Colonic mucosa (tissue), 4 donors: ENCODE results near the gene CHST7. TPM values are rescaled to one million over a fixed set of nuclear protein-coding genes. Genes with fewer than 3 reads are reported as not detected.

Experiments
- DNase-seq: peaks from one replicate; pipeline ENCODE4 v3.0.0-alpha.2; 2020
- H3K27ac ChIP-seq: fragments of 200-600 bp; one replicate; pipeline ENCODE4 v1.8.0; 2021
- H3K27me3 ChIP-seq: fragments of 200-600 bp; one replicate; pipeline ENCODE4 v1.8.0; 2021
- H3K36me3 ChIP-seq: fragments of 200-600 bp; one replicate; pipeline ENCODE4 v1.8.0; 2021
- H3K4me1 ChIP-seq: fragments of 200-600 bp; one replicate; pipeline ENCODE4 v1.8.0; 2021; ENCODE audit warnings: mild to moderate bottlenecking
- H3K4me3 ChIP-seq: fragments of 200-600 bp; one replicate; pipeline ENCODE4 v1.8.0; 2021
- H3K9ac ChIP-seq, 2 donors: one replicate each; pipeline ENCODE4 v1.7.0; 2013; ENCODE audit warnings: control low read depth in 2 of 2, low read depth in 2 of 2, low read length in 2 of 2
- H3K9me3 ChIP-seq: fragments of 200-600 bp; one replicate; pipeline ENCODE4 v1.8.0; 2021
- CTCF ChIP-seq: fragments of 200-600 bp; IDR thresholded peaks from one replicate; pipeline ENCODE4 v1.8.0; 2022; ENCODE audit warnings: antibody characterized with exemption, mild to moderate bottlenecking
- intact Hi-C: fragments of 100-400 bp; cut with DNase I; formaldehyde crosslinking; loops from one replicate; pipeline ENCODE4 v1.14.1; 2022
- total RNA-seq, 2 donors: library from RNA; stranded (reverse); fragmentation: NEBNext Ultra II Directional in 1 of 2; extraction: Animal tissue kit (Norgen Biotek cat#: 25700) in 1 of 2; gene quantifications; one replicate each; pipeline ENCODE4 v1.2.1, GENCODE V29; 2021
- donor health status: healthy.
- donor health status: DM: no; HTN: no; CAD: no.
- donor health status: DM: no; HTN: no; CAD: no.

CHST7 gene
- total RNA-seq, 2 donors from 2014 or later: 1.8 to 2.0 TPM

DNA sequence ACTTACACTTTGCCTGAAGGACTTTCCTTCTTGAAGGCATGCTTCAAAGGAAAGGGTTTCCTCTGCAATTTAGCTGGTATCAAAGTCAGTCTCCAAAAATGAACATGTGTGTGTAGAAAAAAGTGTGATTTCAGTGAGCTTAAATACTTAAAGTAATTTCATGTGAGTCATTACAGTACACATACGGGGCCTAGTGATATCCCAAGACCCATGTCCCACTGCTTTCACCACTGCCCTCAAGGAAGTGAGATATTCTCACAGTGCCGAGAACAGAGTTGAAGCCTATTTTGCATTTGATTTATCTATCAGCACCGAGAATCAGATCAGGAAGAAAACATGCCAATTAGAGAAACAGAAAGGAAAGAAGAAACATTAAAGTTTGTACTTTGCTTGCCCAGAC, 61.0 kb downstream of the CHST7 start:
- no peak for DNase-seq
- Histone ChIP-seq H3K9me3 (no peaks in the 10 kb centered on the region), H3K27ac (no peak overlapping the region), H3K4me3 (no peak overlapping the region), H3K4me1 (no peaks in the 10 kb centered on the region), H3K36me3 (no peaks in the 10 kb centered on the region), H3K27me3 (no peaks in the 10 kb centered on the region), H3K9ac (no peak overlapping the region)
- intact Hi-C loops: no loop called here
- TF ChIP-seq CTCF: no peak

DNA sequence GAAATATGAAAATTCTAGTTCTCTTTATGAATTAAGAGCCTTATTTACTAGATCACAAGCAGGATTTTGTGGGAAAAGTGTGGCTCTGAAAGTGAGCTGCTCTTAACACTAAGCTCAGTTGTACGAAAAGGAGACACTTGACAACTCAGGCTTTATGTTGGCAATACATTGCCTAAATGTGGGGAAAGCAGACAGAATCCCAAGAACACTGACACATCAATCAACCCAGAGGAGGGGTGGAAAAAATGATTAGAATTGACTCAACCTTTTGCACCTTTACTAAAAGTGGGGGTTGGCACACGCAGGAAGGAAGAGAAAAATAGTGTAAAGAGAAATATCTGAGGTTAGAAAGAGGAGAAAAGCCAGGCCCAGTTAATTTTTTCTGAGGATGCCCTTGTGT, 61.6 kb downstream of the CHST7 start:
- Histone ChIP-seq H3K4me1 (no peaks in the 10 kb centered on the region), H3K9me3 (no peaks in the 10 kb centered on the region), H3K4me3 (no peak overlapping the region), H3K9ac (no peak overlapping the region), H3K27me3 (no peaks in the 10 kb centered on the region), H3K27ac (no peak overlapping the region), H3K36me3 (no peaks in the 10 kb centered on the region)
- TF ChIP-seq CTCF: no peak
- no peak for DNase-seq
- intact Hi-C loops: no loop called here

- no peaks in the 10 kb centered on the region for H3K36me3 ChIP-seq
- H3K9me3 ChIP-seq: no peaks in the 10 kb centered on the region
- H3K9ac ChIP-seq: no peak overlapping the region
- no peak overlapping the region for H3K27ac ChIP-seq
- H3K4me1 ChIP-seq: no peaks in the 10 kb centered on the region
- no peak overlapping the region for H3K4me3 ChIP-seq
- DNase-seq: no peak
- no peaks in the 10 kb centered on the region for H3K27me3 ChIP-seq
- intact Hi-C loops: no loop called here
- TF ChIP-seq CTCF: no peak
Measured at GRCh38 chrX:46636223-46636622, 62.7 kb downstream of the CHST7 start.

- Histone ChIP-seq H3K9ac (no peak overlapping the region), H3K4me3 (no peak overlapping the region), H3K9me3 (no peaks in the 10 kb centered on the region), H3K27ac (no peak overlapping the region), H3K4me1 (no peaks in the 10 kb centered on the region), H3K36me3 (no peaks in the 10 kb centered on the region), H3K27me3 (no peaks in the 10 kb centered on the region)
- TF ChIP-seq CTCF: no peak
- DNase-seq: no peak
- intact Hi-C loops: no loop called here
Measured at GRCh38 chrX:46637938-46638337, 64.4 kb downstream of the CHST7 start.

GRCh38 chrX:46642145-46642544, 68.6 kb downstream of the CHST7 start:
- no peaks in the 10 kb centered on the region for H3K36me3 ChIP-seq
- no peak for DNase-seq
- H3K27me3 ChIP-seq: no peaks in the 10 kb centered on the region
- peak; percentile 30 for TF ChIP-seq CTCF
- no peak overlapping the region for H3K9ac ChIP-seq
- intact Hi-C loops: no loop called here
- H3K4me3 ChIP-seq: no peak overlapping the region
- no peaks in the 10 kb centered on the region for H3K9me3 ChIP-seq
- no peak overlapping the region for H3K27ac ChIP-seq
- no peaks in the 10 kb centered on the region for H3K4me1 ChIP-seq

- no peak for DNase-seq
- H3K27me3 ChIP-seq: peaks cover 7% of the 10 kb centered on the region
- no peaks in the 10 kb centered on the region for H3K4me1 ChIP-seq
- H3K9ac ChIP-seq: no peak overlapping the region
- H3K27ac ChIP-seq: no peak overlapping the region
- no peaks in the 10 kb centered on the region for H3K9me3 ChIP-seq
- H3K4me3 ChIP-seq: no peak overlapping the region
- TF ChIP-seq CTCF: no peak
- intact Hi-C loops: no loop called here
- no peaks in the 10 kb centered on the region for H3K36me3 ChIP-seq
Measured at GRCh38 chrX:46643636-46644035, 70.1 kb downstream of the CHST7 start.
